Dermis lymphatic vessel endothelial cell (primary cell): ENCODE data around the gene TSPAN12. TPM values are rescaled to one million over a fixed set of nuclear protein-coding genes. Genes with fewer than 3 reads are reported as not detected.

Experiments used
- total RNA-seq: library from RNA; depleted of rRNA; stranded (reverse); fragments of >200 nt; gene quantifications from 2 replicates; pipeline ENCODE4 v1.2.1, GENCODE V29; 2014

TSPAN12 gene
- total RNA-seq: 128 and 134 TPM in 2 replicates

GRCh38 chr7:120857588-120858573, at the start of gene TSPAN12:
Gene TSPAN12, minus strand, starts transcription at chr7:120858144. Its CDS starts 1,381 bp downstream, at chr7:120856763.

Other genes starting within 250 kb of the TSPAN12 start
- 28.3 and 33.7 TPM in 2 replicates for gene ING3, start 92.6 kb upstream of the TSPAN12 start, total RNA-seq
- 2.8 TPM in 2 replicates for gene CPED1, start 130.6 kb upstream of the TSPAN12 start, total RNA-seq